Ascending aorta (tissue), 2 donors: Measurements from ENCODE around the gene RPL10L. TPM values are rescaled to one million over a fixed set of nuclear protein-coding genes. Genes with fewer than 3 reads are reported as not detected.

Experiments used
- DNase-seq, 2 donors: peaks; one replicate each; pipeline ENCODE4 v3.0.0-alpha.2; 2019; ENCODE audit warnings: low spot score in 2 of 2
- H3K27ac ChIP-seq, 2 donors: fragments of 200-600 bp; sonication (generic); one replicate each; pipeline ENCODE4 v1.5.1; 2016 to 2017; ENCODE audit warnings: mild to moderate bottlenecking in 1 of 2
- H3K27me3 ChIP-seq: fragments of 200-600 bp; sonication (generic); one replicate; pipeline ENCODE4 v1.5.1; 2017
- H3K36me3 ChIP-seq, 2 donors: fragments of 200-600 bp; sonication (generic); one replicate each; pipeline ENCODE4 v1.5.1; 2016
- H3K4me1 ChIP-seq, 2 donors: fragments of 200-600 bp; sonication (generic); one replicate each; pipeline ENCODE4 v1.5.1; 2016 to 2017; ENCODE audit warnings: mild to moderate bottlenecking in 1 of 2
- H3K4me3 ChIP-seq, 2 donors: fragments of 200-600 bp; sonication (generic); one replicate each; pipeline ENCODE4 v1.5.1; 2016 to 2017; ENCODE audit warnings: mild to moderate bottlenecking in 1 of 2
- H3K9me3 ChIP-seq, 2 donors: fragments of 200-600 bp; sonication (generic); one replicate each; pipeline ENCODE4 v1.5.1; 2016
- CTCF ChIP-seq, 3 experiments: fragments of 200-600 bp in 2 of 3; fragments of 450-650 bp in 1 of 3; sonication (generic) in 2 of 3; IDR thresholded peaks; one replicate each; pipeline ENCODE4 v1.5.1; 2016 to 2019; ENCODE audit warnings: antibody characterized with exemption in 3 of 3, mild to moderate bottlenecking in 1 of 3, moderate library complexity in 1 of 3
- intact Hi-C: fragments of 100-400 bp; cut with DNase I; formaldehyde crosslinking; loops from one replicate; pipeline ENCODE4 v1.15.1; 2023
- total RNA-seq: library from RNA; depleted of rRNA; stranded (reverse); fragments of >200 nt; gene quantifications from one replicate; pipeline ENCODE4 v1.1.0, GENCODE V29; 2016

Gene RPL10L
- not detected for total RNA-seq

DNA sequence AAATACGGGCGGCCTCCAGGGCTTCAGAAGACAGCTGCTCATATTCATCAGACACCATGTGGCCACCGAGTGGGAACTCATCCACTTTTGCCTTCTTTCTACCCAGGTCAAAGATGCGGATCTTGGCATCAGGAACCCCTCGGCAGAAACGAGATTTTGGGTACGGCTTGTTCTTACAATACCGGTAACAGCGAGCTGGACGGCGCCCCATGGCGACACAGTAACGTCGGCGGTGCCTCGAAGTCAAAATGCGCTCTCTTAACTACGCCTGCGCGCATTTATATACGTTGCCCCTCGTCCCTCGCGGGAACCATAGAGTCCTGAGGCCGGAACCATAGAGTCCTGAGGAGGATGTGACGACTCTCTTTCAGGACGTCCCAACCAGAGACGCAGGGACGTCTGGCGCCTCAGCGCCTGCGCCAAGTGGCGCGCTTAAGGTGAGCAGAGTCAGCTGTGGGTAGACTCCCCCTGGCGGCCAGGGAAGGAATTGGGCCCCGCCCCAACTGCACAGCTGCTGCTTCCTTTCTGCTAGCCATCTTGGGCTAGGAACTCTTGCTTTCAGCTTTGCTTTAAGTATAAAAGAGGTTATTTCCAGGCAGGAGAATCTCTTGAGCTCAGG, at the start of gene RPL10L:
Gene RPL10L (minus strand): TSS at position 256 of the 619 bp plus-strand sequence. CDS start 45 bp downstream, at position 211.
- no peaks in the 10 kb centered on the region for H3K9me3 ChIP-seq
- H3K36me3 ChIP-seq, result no peaks in the 10 kb centered on the region
- H3K27me3 ChIP-seq, result no peaks in the 10 kb centered on the region
- no peak within 1 kb of the TSS for H3K4me3 ChIP-seq
- intact Hi-C loops, result no loop called here
- H3K27ac ChIP-seq, result no peak within 1 kb of the TSS
- no peaks in the 10 kb centered on the region for H3K4me1 ChIP-seq
- DNase-seq, result no peak
- no peak for TF ChIP-seq CTCF (IDR thresholded peaks at IDR 0.05)

GRCh38 chr14:46691819-46692218, 40.2 kb upstream of the RPL10L start:
- Histone ChIP-seq H3K4me1 (no peaks in the 10 kb centered on the region), H3K9me3 (no peaks in the 10 kb centered on the region), H3K36me3 (no peaks in the 10 kb centered on the region), H3K27ac (no peak overlapping the region), H3K4me3 (no peak overlapping the region), H3K27me3 (no peaks in the 10 kb centered on the region)
- DNase-seq, result no peak
- intact Hi-C loops, result no loop called here
- TF ChIP-seq CTCF (IDR thresholded peaks at IDR 0.05), result no peak

GRCh38 chr14:46686652-46687051, 35.1 kb upstream of the RPL10L start:
- H3K9me3 ChIP-seq, result no peaks in the 10 kb centered on the region
- no peaks in the 10 kb centered on the region for H3K4me1 ChIP-seq
- no peak for TF ChIP-seq CTCF (IDR thresholded peaks at IDR 0.05)
- no peak for DNase-seq
- H3K27ac ChIP-seq, result no peak overlapping the region
- H3K4me3 ChIP-seq, result no peak overlapping the region
- H3K27me3 ChIP-seq, result no peaks in the 10 kb centered on the region
- H3K36me3 ChIP-seq, result no peaks in the 10 kb centered on the region
- intact Hi-C loops, result no loop called here

DNA sequence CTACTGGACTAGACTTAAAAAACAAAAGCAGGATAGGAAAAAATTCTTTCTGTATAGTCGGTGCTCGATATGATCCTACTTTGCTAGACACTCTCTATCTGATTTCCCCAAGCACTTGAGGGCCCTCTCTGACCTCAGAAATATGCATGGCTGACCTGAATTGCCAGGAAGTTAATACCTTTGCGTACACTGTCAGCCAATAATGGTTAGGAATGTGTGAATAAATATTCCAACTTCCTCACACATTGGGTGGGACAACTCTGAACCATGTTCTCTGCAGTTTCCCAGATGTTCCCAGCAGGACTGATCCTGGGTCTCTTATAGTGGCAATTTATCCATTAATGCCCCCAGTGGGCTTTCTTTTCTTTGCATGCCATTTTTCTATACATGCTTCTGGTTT, 20.5 kb upstream of the RPL10L start:
- no peak overlapping the region for H3K4me3 ChIP-seq
- no peaks in the 10 kb centered on the region for H3K4me1 ChIP-seq
- no peaks in the 10 kb centered on the region for H3K36me3 ChIP-seq
- no peak overlapping the region for H3K27ac ChIP-seq
- intact Hi-C loops, result no loop called here
- no peak for TF ChIP-seq CTCF (IDR thresholded peaks at IDR 0.05)
- no peaks in the 10 kb centered on the region for H3K9me3 ChIP-seq
- no peak for DNase-seq
- H3K27me3 ChIP-seq, result no peaks in the 10 kb centered on the region

DNA sequence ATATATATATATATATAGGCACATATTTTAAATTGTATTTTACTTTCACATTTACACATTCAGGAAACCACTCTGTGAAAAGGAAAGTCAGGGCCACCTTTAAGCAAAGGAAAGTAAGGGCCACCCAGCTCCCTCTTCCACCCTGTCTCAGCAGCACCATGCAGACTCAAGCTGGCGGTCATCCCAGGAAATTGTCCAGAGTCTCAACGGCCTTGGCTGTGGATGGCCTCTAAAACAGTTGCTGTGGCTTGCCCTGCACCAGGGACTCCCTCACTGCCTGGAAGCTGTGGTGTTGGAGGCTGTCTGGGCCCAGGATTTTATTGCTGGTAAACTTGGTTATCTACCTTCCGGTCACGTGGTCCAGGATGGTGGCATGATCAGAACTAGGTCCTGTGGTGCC, 11.8 kb upstream of the RPL10L start:
- no peak overlapping the region for H3K4me3 ChIP-seq
- H3K27me3 ChIP-seq, result no peaks in the 10 kb centered on the region
- intact Hi-C loops, result no loop called here

More for the DNA sequence above, 11.8 kb upstream of the RPL10L start:
- Histone ChIP-seq H3K4me1 (no peaks in the 10 kb centered on the region), H3K9me3 (peaks cover 0 to 4% of the 10 kb centered on the region in 2 donors), H3K36me3 (no peaks in the 10 kb centered on the region), H3K27ac (no peak overlapping the region)
- DNase-seq, result no peak
- no peak for TF ChIP-seq CTCF (IDR thresholded peaks at IDR 0.05)
